GM12878 (cell line): ENCODE results near the gene ANO6. TPM values are rescaled to one million over a fixed set of nuclear protein-coding genes. Genes with fewer than 3 reads are reported as not detected.

Experiments
- ATAC-seq: fragments of 200-7000 bp; cut with Tn5 transposase; 3 replicates; pipeline ENCODE4 v1.9.1; 2020; ENCODE audit warnings: mild to moderate bottlenecking, moderate library complexity
- BruUV-seq: library from RNA; stranded (reverse); fragments of 400-500 nt; replicated peaks from 2 replicates; lab custom pipeline; 2021; lab: Mats Ljungman, UMichigan
- CTCF ChIA-PET: fragments of 300-600 bp; sonication (Branson Sonifier 250); formaldehyde crosslinking; extraction: SDS; loops from one replicate; lab custom pipeline; 2021; ENCODE audit warnings: inconsistent platforms; lab: Yijun Ruan, JAX
- POLR2A ChIA-PET: fragments of 350-600 bp; formaldehyde crosslinking; extraction: SDS; loops from one replicate; lab custom pipeline; 2021; ENCODE audit warnings: inconsistent platforms; lab: Charles Lee
- RAD21 ChIA-PET: fragments of 300-600 bp; sonication (Branson Sonifier 250); formaldehyde crosslinking; loops from one replicate; lab custom pipeline; 2023; ENCODE audit warnings: antibody characterized with exemption; ENCODE audit not compliant: unreplicated experiment; lab: Charles Lee
- SMC1A ChIA-PET: fragments of 300-600 bp; sonication (Branson Sonifier 250); formaldehyde crosslinking; loops from one replicate; lab custom pipeline; 2023; ENCODE audit not compliant: unreplicated experiment, uncharacterized antibody; lab: Charles Lee
- DNase-seq: peaks from one replicate; pipeline ENCODE4 v3.0.0-alpha.2; 2011; ENCODE audit warnings: low read depth, low spot score
- FAIRE-seq: peaks from 3 replicates; lab custom pipeline; 2011; peaks lifted over from hg19 to GRCh38; lab: Jason Lieb, UNC
- H2AFZ ChIP-seq: 2 replicates; pipeline ENCODE4 v1.6.0; 2011; ENCODE audit warnings: low read depth, low read length, control low read depth; ENCODE audit not compliant: control insufficient read depth
- H3K27ac ChIP-seq: 2 replicates; pipeline ENCODE4 v1.5.1; 2011; ENCODE audit warnings: control low read depth; ENCODE audit not compliant: control insufficient read depth, insufficient read depth
- H3K27me3 ChIP-seq, 2 experiments: replicated peaks in 1 of 2; 2 replicates each; pipeline versions ENCODE4 v1.6.0 to v1.6.1; 2011; ENCODE audit warnings: low read length in 1 of 2; ENCODE audit not compliant: control insufficient read depth in 2 of 2, insufficient read depth in 2 of 2
- H3K36me3 ChIP-seq, 2 experiments: 2 replicates each; pipeline ENCODE4 v1.5.1; 2011; ENCODE audit warnings: low read length in 1 of 2; ENCODE audit not compliant: control insufficient read depth in 2 of 2, insufficient read depth in 2 of 2
- H3K4me1 ChIP-seq: 2 replicates; pipeline ENCODE4 v1.6.1; 2011; ENCODE audit warnings: mild to moderate bottlenecking, low read length, moderate library complexity, mixed read lengths; ENCODE audit not compliant: control insufficient read depth, insufficient read depth
- H3K4me2 ChIP-seq: 2 replicates; pipeline ENCODE4 v1.6.0; 2011; ENCODE audit warnings: control low read depth; ENCODE audit not compliant: control insufficient read depth, insufficient read depth
- H3K4me3 ChIP-seq: fragments of 200-600 bp; sonication (generic); 2 replicates; pipeline ENCODE4 v1.5.1; 2016
- H3K79me2 ChIP-seq: 2 replicates; pipeline ENCODE4 v1.6.0; 2011; ENCODE audit warnings: low read length; ENCODE audit not compliant: control insufficient read depth, insufficient read depth
- H3K9ac ChIP-seq: 2 replicates; pipeline ENCODE4 v1.8.0; 2011; ENCODE audit warnings: low read length, control low read depth, mixed read lengths; ENCODE audit not compliant: control insufficient read depth, insufficient read depth
- H3K9me3 ChIP-seq: replicated peaks from 3 replicates; pipeline ENCODE4 v1.5.1; 2011; ENCODE audit warnings: mild to moderate bottlenecking, low read length; ENCODE audit not compliant: control insufficient read depth, insufficient read depth
- H4K20me1 ChIP-seq: 2 replicates; pipeline ENCODE4 v1.6.0; 2011; ENCODE audit not compliant: control insufficient read depth, insufficient read depth
- ASH2L ChIP-seq: fragments of 300-600, 200-600 bp; sonication (generic); IDR thresholded peaks from 2 replicates; pipeline ENCODE4 v1.6.1; 2017; ENCODE audit warnings: low read depth, mild to moderate bottlenecking, borderline replicate concordance
- ATF2 ChIP-seq: IDR thresholded peaks from 2 replicates; pipeline ENCODE4 v1.6.1; 2012; ENCODE audit warnings: low read length, inconsistent platforms
- CREM ChIP-seq: IDR thresholded peaks from 2 replicates; pipeline ENCODE4 v1.6.1; 2014; ENCODE audit warnings: antibody characterized with exemption, low read depth
- MYB ChIP-seq: fragments of 150-350 bp; IDR thresholded peaks from 2 replicates; pipeline ENCODE4 v1.6.1; 2014; ENCODE audit warnings: mild to moderate bottlenecking, low read depth, low read length, borderline replicate concordance
- PKNOX1 ChIP-seq: fragments of 450-650 bp; IDR thresholded peaks from 2 replicates; pipeline ENCODE4 v1.6.1; 2016; ENCODE audit warnings: mild to moderate bottlenecking
- ZNF217 ChIP-seq: fragments of 450-650 bp; IDR thresholded peaks from 2 replicates; pipeline ENCODE4 v1.6.1; 2017; ENCODE audit warnings: antibody characterized with exemption, mild to moderate bottlenecking
- ZNF24 ChIP-seq: fragments of 450-650 bp; IDR thresholded peaks from 2 replicates; pipeline ENCODE4 v1.6.1; 2017; ENCODE audit warnings: antibody characterized with exemption, mild to moderate bottlenecking
- ZNF687 ChIP-seq: fragments of 450-650 bp; IDR thresholded peaks from 2 replicates; pipeline ENCODE4 v1.6.1; 2017; ENCODE audit warnings: mild to moderate bottlenecking, moderate library complexity
- WGBS: methylation state at CpG from one replicate; pipeline ENCODE4 v1.1.6; 2016; ENCODE audit warnings: low lambda C conversion rate; ENCODE audit not compliant: insufficient replicate concordance, insufficient coverage; ENCODE audit errors: missing lambda C conversion rate; 5-methylcytosine and 5-hydroxymethylcytosine counted together
- in situ Hi-C: fragments of 300-500 bp; cut with MboI; formaldehyde crosslinking; loops from 9 replicates; pipeline ENCODE4 v1.14.3; 2018; ENCODE audit warnings: mixed read lengths
- intact Hi-C: fragments of 100-400 bp; cut with micrococcal nuclease; formaldehyde crosslinking; loops from one replicate; pipeline ENCODE4 v1.14.2; 2022; ENCODE audit not compliant: unreplicated experiment
- polyA plus RNA-seq, 11 experiments: library from polyadenylated mRNA; depleted of rRNA in 4 of 11; unstranded in 6 of 11; stranded (reverse) in 5 of 11; fragments of >200 nt; fragmentation: Nextera tagmentation in 4 of 11; fragmentation: Illumina TruSeq in 1 of 11; extraction: Ambion mirVana in 4 of 11; extraction: Trizol in 1 of 11; gene quantifications; 1 replicate in 1 of 11; 2 replicates in 10 of 11; pipeline versions ENCODE4 v1.2.1 to v1.2.3, GENCODE V29; 2011 to 2016; ENCODE audit warnings: inconsistent platforms in 2 of 11, missing spikeins in 2 of 11, low read depth in 1 of 11
- total RNA-seq, 4 experiments: library from RNA; depleted of rRNA in 3 of 4; stranded (reverse); fragments of >200 nt in 3 of 4; fragmentation: Illumina TruSeq in 1 of 4; extraction: Trizol in 1 of 4; gene quantifications; 2 replicates each; pipeline versions ENCODE4 v1.2.1 to v1.2.3, GENCODE V29; 2013 to 2021

Gene ANO6
- total and polyA plus RNA-seq, 10 of the 15 experiments (the other 5 are each of a cell fraction or from before 2014, with no cell fraction given) = 4.6 to 30.3 (median 26.0) TPM

- CTCF ChIA-PET = no interaction called here
- Histone ChIP-seq H4K20me1 (no peaks in the 10 kb centered on the region), H2AFZ (no peak overlapping the region), H3K79me2 (no peaks in the 10 kb centered on the region), H3K4me1 (no peaks in the 10 kb centered on the region), H3K4me2 (no peak overlapping the region), H3K9me3 (peaks cover 3% of the 10 kb centered on the region; the same call in 2 of the 3 replicates), H3K27me3 (no peaks in the 10 kb centered on the region), H3K27ac (no peak overlapping the region), H3K9ac (no peak overlapping the region), H3K36me3 (peaks cover 0 to 6% of the 10 kb centered on the region in 2 experiments; a peak in 1 of 4 replicates), H3K4me3 (no peak overlapping the region)
- TF ChIP-seq PKNOX1 (no peak), ZNF687 (no peak), MYB (no peak), ASH2L (no peak), ZNF24 (no peak), ZNF217 (no peak), ATF2 (no peak), CREM (no peak)
- POLR2A ChIA-PET = no interaction called here
- 88% methylated on average over 1 of the region's 1 CpG for WGBS
- in situ Hi-C loops (no loop called here), intact Hi-C loops (no loop called here)
- RAD21 ChIA-PET = no interaction called here
- no TSS peak for BruUV-seq
- SMC1A ChIA-PET = interaction anchor here (1.1 to 1.7 kb wide), 3 partner anchors 9 to 17 kb away, joined by 3 to 4 read pairs (median 3); no protein-coding TSS in a partner anchor
- no peak for DNase-seq
- peak; percentile 44 for FAIRE-seq
- ATAC-seq = no peak
These were observed 98.9 kb downstream of the ANO6 start for GRCh38 chr12:45314770-45315169.
